HG02642 (cell line): ENCODE results near the gene SLC7A9.

Experiments used
- ATAC-seq: cut with Tn5 transposase; IDR thresholded peaks from one replicate; pipeline ENCODE4 v1.9.1; 2021; ENCODE audit warnings: mild to moderate bottlenecking; ENCODE audit not compliant: unreplicated experiment, poor library complexity

Gene SLC7A9

DNA sequence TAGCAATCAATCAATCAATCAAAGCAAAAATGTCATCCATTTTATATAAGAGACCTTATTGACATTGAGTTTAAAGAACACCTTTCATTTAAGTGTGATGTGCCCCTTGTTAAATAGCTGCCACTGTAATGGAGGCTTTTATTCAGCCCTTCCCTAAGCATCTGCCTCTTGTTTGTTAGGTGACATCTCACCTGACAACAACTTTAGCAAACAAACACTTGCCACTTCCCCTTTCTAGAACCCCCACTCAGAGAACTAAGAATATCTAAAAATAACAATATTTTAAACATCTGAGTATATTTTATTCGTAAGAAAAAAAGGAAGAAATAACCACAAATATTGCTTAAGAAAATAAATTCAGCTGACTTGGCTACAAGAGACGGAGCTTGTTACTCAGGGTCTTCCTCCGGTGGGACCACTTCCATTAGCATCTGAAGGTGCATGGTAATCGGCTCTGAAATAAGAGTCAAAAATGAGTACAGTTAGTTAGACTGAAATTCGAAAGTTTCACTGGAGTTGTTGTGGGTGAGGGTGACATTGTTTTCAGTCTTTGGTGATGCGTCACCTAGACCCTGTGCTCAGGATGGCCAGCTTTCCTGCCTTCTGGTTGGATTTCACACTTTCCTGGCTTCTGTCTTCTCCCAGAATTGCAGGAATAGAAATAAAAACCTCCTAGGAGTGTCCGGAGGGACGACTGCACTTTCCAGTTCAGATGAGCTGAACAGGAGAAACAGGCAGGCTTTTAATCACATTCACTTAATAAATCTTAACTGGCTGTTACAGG is 39.1 kb downstream of the SLC7A9 start:
- ATAC-seq = no peak

- ATAC-seq = no peak
Measured at GRCh38 chr19:32829345-32829896, 40.1 kb downstream of the SLC7A9 start.

GRCh38 chr19:32828643-32829344 is 40.8 kb downstream of the SLC7A9 start:
- no peak for ATAC-seq

DNA sequence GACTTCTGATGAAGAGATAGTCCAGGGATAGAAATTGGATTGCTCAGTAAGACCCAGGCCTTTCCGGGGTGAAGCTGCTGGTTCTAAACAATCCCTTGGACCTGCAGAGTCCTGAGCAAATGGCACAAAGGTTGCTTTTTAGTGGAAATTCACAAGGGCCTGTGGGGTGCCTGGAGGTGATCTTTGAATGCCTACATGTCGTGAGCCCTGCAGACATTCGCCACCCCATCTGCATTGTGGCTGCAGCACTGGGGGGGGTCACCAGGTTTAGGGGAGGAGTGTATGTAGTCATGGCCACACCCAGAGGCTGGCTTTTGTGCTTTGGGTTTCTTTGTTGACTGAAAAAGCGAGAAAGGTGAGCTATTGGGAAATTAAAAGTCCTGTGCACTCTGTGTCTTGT is 41.4 kb downstream of the SLC7A9 start:
- no peak for ATAC-seq

DNA sequence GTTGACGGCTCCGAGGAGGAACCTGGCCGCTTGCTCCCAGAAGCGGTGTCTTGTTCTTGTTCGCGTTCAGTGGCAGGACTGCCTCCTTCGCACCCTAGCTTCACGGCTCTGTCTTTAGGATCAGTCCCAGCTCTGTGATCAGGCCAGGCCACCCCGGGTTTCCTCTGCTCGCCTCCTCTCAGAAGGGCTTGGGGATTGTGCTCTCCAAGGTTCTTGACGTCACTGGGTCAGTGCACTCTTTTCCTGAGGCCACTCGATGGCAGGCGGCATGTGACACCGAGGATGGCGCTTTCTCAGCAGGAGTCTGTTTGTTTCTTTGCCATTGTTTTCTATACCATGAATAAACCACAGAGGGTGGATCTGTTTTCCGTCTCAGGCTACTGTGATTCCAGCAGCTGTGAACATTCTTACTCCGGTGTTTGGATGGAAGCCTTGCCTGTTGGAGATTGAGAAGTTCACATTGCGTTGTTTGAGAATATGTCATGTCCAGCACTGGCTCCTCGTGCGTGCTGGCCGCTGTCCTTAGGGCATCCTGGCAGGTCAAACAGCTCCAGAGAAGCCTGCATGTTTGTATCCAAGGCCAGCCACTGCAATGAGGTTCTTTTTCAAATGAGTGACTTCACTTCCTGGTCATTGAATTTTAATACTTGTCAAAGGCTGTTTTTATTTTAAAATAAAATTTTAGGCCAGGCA is 44.5 kb downstream of the SLC7A9 start:
- ATAC-seq = no peak

DNA sequence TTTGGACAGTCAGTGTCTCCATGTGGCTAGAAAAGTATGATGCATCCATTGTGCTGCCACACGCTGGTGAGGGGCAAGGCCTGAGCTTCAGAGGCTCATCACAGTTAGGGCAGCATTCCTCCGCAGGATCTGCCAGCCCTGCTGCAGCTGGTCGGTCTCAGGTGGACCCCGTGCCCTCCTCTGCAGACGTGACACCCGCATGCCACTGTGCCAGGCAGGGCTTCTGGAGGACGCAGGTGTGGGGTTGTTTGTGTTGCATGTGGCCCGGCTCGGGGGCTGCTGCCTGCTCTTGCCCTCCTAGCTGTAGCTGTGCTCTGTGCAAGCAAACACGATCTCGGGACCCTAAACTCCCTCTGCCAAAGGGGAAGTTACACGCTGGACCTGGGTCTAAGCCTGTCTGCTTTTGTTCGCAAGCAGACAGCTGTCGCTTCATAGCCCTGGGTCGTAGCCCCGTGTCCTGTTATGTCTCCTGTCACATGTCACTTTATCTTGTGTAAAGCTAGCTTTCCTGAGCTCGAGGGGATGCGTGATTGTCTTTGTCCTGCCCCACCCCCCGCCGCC is 45.3 kb downstream of the SLC7A9 start:
- ATAC-seq = no peak

GRCh38 chr19:32823747-32824102 is 45.8 kb downstream of the SLC7A9 start:
- ATAC-seq = no peak

DNA sequence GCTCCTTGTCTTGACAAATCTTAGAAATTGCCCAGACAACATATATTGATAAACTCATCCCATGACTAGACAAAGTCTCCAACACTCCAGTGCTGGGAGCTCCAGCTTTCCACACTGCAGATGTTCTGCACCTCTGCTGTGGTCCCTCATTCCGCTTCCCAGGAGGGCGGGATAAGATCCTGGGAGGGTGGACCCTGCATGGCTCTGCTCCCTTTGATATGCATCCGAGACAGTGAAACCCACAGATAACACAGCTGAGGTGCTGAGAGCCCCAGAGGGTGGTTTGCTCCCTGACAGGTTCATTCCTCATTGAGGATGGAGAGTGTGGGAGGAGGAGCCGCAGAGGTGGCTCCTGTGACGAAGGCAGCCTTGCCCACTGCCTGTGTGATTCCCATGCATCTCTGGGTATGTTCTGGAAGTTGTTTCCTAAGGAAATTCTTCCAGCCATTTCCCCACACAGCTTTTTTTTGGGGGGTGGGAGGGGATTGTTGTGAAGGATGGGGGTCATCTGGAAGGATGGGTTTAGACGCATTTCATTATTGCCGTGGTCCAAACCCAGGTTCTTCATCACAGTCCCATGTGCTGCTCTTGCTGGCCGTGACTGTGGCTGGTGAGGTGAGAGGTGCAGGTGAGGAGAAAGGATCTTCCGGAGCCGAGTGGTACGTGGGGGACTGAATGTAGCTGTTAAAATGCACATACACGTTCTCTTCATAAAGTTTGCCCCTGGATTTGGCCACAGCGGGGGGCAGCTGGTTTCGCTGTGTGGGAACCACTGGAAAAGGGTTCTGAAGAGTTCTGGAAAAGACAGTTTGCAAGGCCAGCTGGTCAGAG is 46.4 kb downstream of the SLC7A9 start:
- ATAC-seq = no peak

- no peak for ATAC-seq
Measured at GRCh38 chr19:32819419-32820400, 49.9 kb downstream of the SLC7A9 start.

- ATAC-seq = no peak
Measured at GRCh38 chr19:32818536-32818935, 51.0 kb downstream of the SLC7A9 start.

GRCh38 chr19:32817569-32818476 is 51.7 kb downstream of the SLC7A9 start:
- ATAC-seq = no peak

DNA sequence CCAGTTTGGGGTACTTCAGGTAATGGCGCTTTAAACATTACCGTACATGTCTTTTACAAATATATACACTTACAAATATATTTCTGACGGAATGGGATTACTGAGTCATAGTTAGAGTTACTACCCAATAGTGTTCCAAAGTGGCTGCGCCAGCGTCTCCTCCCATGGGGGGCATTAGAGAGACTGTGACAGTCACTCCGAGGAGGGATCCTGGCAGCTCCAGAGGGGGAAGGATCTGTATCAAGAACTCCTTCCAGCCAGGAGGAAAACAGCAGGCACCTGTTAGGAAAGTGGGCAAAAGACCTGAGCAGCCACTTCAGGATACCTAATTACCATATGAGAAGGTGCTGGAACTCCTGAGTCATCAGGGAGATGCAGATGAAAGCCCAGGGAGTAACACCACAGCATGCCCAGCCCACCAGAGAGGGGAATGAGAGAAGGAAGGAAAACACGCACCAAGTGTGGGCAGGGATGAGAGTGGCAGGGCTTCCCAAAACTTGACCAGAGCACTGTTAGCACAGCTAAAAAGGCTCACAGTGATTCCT is 52.9 kb downstream of the SLC7A9 start:
- no peak for ATAC-seq

DNA sequence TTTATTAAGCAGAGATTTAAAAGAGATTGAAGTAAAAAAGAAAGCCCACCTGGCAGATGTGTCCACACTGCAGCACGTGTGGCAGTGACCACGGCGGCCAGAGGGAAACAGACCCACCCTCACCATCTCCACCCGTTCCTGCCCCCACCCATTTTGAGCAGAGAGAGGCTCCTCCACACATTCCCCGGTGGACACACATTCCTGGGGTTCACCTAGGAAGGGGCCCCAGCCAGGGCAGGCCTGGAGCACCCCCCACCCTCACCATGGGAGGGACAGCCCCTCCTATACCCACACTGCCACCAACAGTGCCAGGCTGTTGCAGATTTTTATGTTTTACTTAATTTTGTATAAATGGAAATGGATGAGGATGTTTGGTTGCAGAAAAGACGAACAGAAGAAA is 54.9 kb downstream of the SLC7A9 start:
- ATAC-seq = no peak

DNA sequence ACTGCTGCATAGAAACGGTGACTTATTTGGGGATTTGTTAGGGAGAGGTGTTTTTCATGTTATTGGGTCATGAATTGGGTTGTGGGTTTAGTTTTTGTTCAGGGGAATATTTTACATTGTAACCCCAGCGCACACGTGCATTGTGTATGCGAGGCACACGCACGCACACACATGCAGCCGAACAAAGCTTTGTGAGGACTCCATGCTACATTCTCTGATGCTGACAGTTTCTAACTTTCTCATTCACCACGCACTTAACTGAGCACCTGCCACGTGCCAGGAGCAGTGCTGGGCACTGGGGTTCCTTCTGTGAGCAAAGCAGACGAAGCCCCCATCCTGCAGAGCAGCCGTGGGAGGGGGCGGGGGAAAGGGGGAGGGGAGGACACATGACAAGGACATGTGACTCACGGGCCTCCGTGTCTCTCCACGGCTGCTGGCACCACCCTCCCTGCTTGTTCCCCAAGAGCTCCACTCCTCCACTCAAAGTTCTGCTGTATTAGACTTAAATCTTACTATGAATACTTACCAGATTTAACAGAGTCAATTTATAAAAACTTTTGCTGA is 55.6 kb downstream of the SLC7A9 start:
- ATAC-seq = no peak

DNA sequence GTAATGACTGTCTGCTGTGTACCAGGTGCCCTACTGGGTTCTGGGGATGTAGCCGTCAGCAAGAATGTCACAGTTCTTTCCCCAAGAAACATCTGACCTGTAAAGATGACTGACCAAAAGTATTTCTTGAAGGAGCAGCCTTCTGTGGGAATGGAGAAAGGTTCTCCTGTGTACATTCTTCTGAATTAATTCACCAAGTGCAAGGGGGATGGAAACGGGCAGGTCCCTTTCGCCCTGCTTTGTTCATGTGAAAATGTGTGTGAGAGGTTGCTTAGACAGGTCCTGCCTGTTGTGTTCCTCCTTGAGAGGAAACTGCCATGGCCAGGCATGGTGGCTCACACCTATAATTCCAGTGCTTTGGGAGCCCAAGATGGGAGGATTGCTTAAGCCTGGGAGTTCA is 57.0 kb downstream of the SLC7A9 start:
- no peak for ATAC-seq

GRCh38 chr19:32812036-32812435 is 57.5 kb downstream of the SLC7A9 start:
- no peak for ATAC-seq

- no peak for ATAC-seq
Measured at GRCh38 chr19:32811151-32811550, 58.4 kb downstream of the SLC7A9 start.
